Fibroblast of upper back skin (primary cell): ENCODE results near the gene BCS1L.

ENCODE experiments used
- DNase-seq: peaks from one replicate; pipeline ENCODE4 v3.0.0-alpha.2; 2013

BCS1L gene

GRCh38 chr2:218662377-218662776 is 2.9 kb downstream of the BCS1L start:
- DNase-seq, result no peak

- no peak for DNase-seq
These were observed 3.3 kb downstream of the BCS1L start for GRCh38 chr2:218662827-218663226.

- no peak for DNase-seq
These were observed 4.4 kb downstream of the BCS1L start for GRCh38 chr2:218663901-218664300.

- DNase-seq, result no peak
These were observed 5.2 kb downstream of the BCS1L start for GRCh38 chr2:218664653-218665052.

- DNase-seq, result no peak
These were observed 11.7 kb downstream of the BCS1L start for GRCh38 chr2:218671097-218671653.

GRCh38 chr2:218671654-218672566 is 12.4 kb downstream of the BCS1L start, which contains the start of the genes RNF25 and STK36:
TSS of gene RNF25 (minus strand) at chr2:218672002. CDS start at chr2:218671970, 32 bp downstream.
TSS of gene STK36 (plus strand) at chr2:218672086. CDS start at chr2:218672830, 744 bp downstream.
- peak; percentile 90 for DNase-seq

- no peak for DNase-seq
These were observed 19.6 kb downstream of the BCS1L start for GRCh38 chr2:218679119-218679518.

- no peak for DNase-seq
These were observed 20.6 kb downstream of the BCS1L start for GRCh38 chr2:218680061-218680460.

- DNase-seq, result peak; percentile 76
These were observed 28.0 kb downstream of the BCS1L start for GRCh38 chr2:218687400-218688060.

GRCh38 chr2:218691234-218691633 is 31.8 kb downstream of the BCS1L start:
- DNase-seq, result peak; percentile 61

- DNase-seq, result peak; percentile 35
These were observed 35.1 kb downstream of the BCS1L start for GRCh38 chr2:218694405-218695145.

GRCh38 chr2:218698885-218699284 is 39.4 kb downstream of the BCS1L start:
- DNase-seq, result no peak

GRCh38 chr2:218701806-218702205 is 42.3 kb downstream of the BCS1L start:
- DNase-seq, result no peak

- DNase-seq, result no peak
These were observed 43.9 kb downstream of the BCS1L start for GRCh38 chr2:218703341-218703740.

- no peak for DNase-seq
These were observed 48.6 kb downstream of the BCS1L start for GRCh38 chr2:218708086-218708485.

GRCh38 chr2:218709908-218710307 is 50.4 kb downstream of the BCS1L start:
- no peak for DNase-seq

- no peak for DNase-seq
These were observed 50.8 kb downstream of the BCS1L start for GRCh38 chr2:218710334-218710686.

GRCh38 chr2:218710687-218711549 is 51.4 kb downstream of the BCS1L start, which contains the start of gene TTLL4:
TSS of gene TTLL4 (plus strand) at chr2:218710835. CDS start at chr2:218737677, 26,842 bp downstream.
- peak; percentile 97 for DNase-seq

- peak; percentile 48 for DNase-seq
These were observed 52.1 kb downstream of the BCS1L start for GRCh38 chr2:218711550-218711929.
